HG03354 (cell line): ENCODE data around the gene LCN12.

Experiments
- ATAC-seq: cut with Tn5 transposase; IDR thresholded peaks from one replicate; pipeline ENCODE4 v1.9.1; 2021; ENCODE audit warnings: mild to moderate bottlenecking; ENCODE audit not compliant: unreplicated experiment, poor library complexity, severe bottlenecking

The LCN12 gene

GRCh38 chr9:136943291-136944211 is 8.5 kb upstream of the LCN12 start:
- peak; percentile 22 for ATAC-seq

GRCh38 chr9:136944212-136944518 is 7.9 kb upstream of the LCN12 start:
- no peak for ATAC-seq

- peak; percentile 83 for ATAC-seq
Observed at GRCh38 chr9:136944519-136945332, 7.3 kb upstream of the LCN12 start, which contains the start of the genes C8G and FBXW5. Gene C8G (plus strand): TSS chr9:136945243. CDS start chr9:136945321, 78 bp downstream. Gene FBXW5 (minus strand): TSS chr9:136944738. CDS start chr9:136944083, 655 bp downstream.

GRCh38 chr9:136945333-136946227 is 6.5 kb upstream of the LCN12 start:
- ATAC-seq: no peak

GRCh38 chr9:136946228-136947027 is 5.6 kb upstream of the LCN12 start:
- ATAC-seq: no peak

GRCh38 chr9:136947028-136947891 is 4.8 kb upstream of the LCN12 start:
- ATAC-seq: no peak

- no peak for ATAC-seq
Observed at GRCh38 chr9:136947955-136948510, 4.0 kb upstream of the LCN12 start.

- no peak for ATAC-seq
Observed at GRCh38 chr9:136949239-136949816, 2.7 kb upstream of the LCN12 start.

GRCh38 chr9:136949817-136950655 is 2.0 kb upstream of the LCN12 start:
- peak; percentile 90 for ATAC-seq

- ATAC-seq: no peak
Observed at GRCh38 chr9:136950656-136951276, 1.3 kb upstream of the LCN12 start.

- no peak for ATAC-seq
Observed at GRCh38 chr9:136952321-136952850, 313 bp downstream of the LCN12 start.

GRCh38 chr9:136952876-136953770 is 1.1 kb downstream of the LCN12 start:
- ATAC-seq: no peak

- ATAC-seq: no peak
Observed at GRCh38 chr9:136953771-136954269, 1.7 kb downstream of the LCN12 start.

GRCh38 chr9:136954270-136955083 is 2.4 kb downstream of the LCN12 start:
- ATAC-seq: no peak
